LHCN-M2 (cell line): Measurements from ENCODE around the gene NR1D1. TPM values are rescaled to one million over a fixed set of nuclear protein-coding genes. Genes with fewer than 3 reads are reported as not detected.

Source experiments
- DNase-seq: peaks from one replicate; pipeline ENCODE4 v3.0.0-alpha.2; 2012; ENCODE audit warnings: low read depth
- total RNA-seq: library from RNA; depleted of rRNA; stranded (reverse); fragments of >200 nt; gene quantifications from 2 replicates; pipeline ENCODE4 v1.2.3, GENCODE V29; 2014

The NR1D1 gene
- total RNA-seq, 1 experiment from 2014 or later: 3.4 TPM

GRCh38 chr17:40111221-40112128 is 11.1 kb upstream of the NR1D1 start:
- peak; percentile 95 for DNase-seq

GRCh38 chr17:40110026-40110845 is 9.8 kb upstream of the NR1D1 start:
- no peak for DNase-seq

GRCh38 chr17:40108970-40109824 is 8.8 kb upstream of the NR1D1 start:
- DNase-seq: no peak

- DNase-seq: no peak
These were observed 7.3 kb upstream of the NR1D1 start for GRCh38 chr17:40107522-40108174.

GRCh38 chr17:40106760-40107521 is 6.6 kb upstream of the NR1D1 start:
- peak; percentile 76 for DNase-seq

- no peak for DNase-seq
These were observed 5.7 kb upstream of the NR1D1 start for GRCh38 chr17:40105861-40106759.

GRCh38 chr17:40104594-40105486 is 4.5 kb upstream of the NR1D1 start:
- no peak for DNase-seq

GRCh38 chr17:40103688-40104087 is 3.3 kb upstream of the NR1D1 start:
- no peak for DNase-seq

- DNase-seq: no peak
These were observed 2.8 kb upstream of the NR1D1 start for GRCh38 chr17:40103071-40103661.

GRCh38 chr17:40101367-40102210 is 1.2 kb upstream of the NR1D1 start:
- DNase-seq: no peak

- DNase-seq: peak; percentile 99
These were observed 429 bp upstream of the NR1D1 start for GRCh38 chr17:40100669-40101366.

GRCh38 chr17:40099619-40100418 is 570 bp downstream of the NR1D1 start:
- no peak for DNase-seq

- DNase-seq: peak; percentile 99
These were observed 1.4 kb downstream of the NR1D1 start for GRCh38 chr17:40098846-40099618.
